Stimulated activated CD4-positive, alpha-beta T cell treated with anti-CD3 and anti-CD28 coated beads, Interleukin-12 subunit alpha, Interleukin-12 subunit beta, amount 100 ng/mL, for 4 hours (primary cell): ENCODE measurements around the gene TCEAL2.
"Not testable (repeated sequence)": the region's sequence is repeated elsewhere in the genome, so short reads cannot be mapped to it uniquely, and the experiment has no call there.

Experiments used
- DNase-seq: peaks from one replicate; pipeline ENCODE4 v3.0.0-alpha.2; 2020

Gene TCEAL2

DNA sequence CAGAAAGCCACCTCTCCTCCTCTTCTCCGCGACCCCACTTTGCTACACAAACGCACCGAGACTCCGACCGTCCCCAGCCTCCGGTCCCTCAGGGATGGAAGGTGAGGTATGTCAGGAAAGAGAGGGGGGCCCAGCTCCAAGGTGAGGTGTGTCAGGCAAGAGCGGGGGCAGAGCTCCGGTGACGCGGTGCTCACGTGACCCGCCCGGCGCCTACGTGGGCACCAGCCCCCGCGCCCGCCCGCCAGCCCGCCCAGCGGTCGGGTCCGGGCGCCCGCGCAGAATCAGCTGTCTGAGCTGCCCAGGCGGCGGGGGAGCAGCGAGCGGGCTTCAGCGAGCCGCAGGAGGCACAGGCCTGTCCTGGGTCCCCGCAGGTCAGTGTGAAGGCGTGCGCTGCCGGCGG lies at the start of gene TCEAL2:
Gene TCEAL2 (plus strand): TSS at position 244 of the 400 bp plus-strand sequence. CDS start 1,152 bp downstream, outside the sequence.
- not testable (repeated sequence) for DNase-seq

- DNase-seq = no peak
These were observed 48.1 kb upstream of the TCEAL2 start for GRCh38 chrX:102077426-102077825.

DNA sequence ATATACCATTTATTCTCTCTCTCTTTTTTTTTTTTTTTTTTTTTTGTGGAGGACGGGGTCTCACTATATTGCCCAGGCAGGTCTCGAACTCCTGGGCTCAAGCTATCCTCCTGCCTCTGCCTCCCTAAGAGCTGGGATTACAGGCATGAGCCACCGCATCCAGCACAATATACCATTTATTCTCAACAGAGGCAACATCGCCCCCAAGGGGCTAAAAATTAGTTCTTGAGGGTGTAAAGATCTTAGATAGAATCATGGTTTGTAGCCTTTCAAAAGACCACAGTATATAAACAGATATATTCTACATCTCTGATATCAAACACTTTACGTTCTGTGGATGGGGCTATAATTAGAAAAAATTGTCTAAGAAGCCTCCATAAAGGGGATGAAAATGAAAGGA lies 39.8 kb upstream of the TCEAL2 start:
- DNase-seq = no peak

DNA sequence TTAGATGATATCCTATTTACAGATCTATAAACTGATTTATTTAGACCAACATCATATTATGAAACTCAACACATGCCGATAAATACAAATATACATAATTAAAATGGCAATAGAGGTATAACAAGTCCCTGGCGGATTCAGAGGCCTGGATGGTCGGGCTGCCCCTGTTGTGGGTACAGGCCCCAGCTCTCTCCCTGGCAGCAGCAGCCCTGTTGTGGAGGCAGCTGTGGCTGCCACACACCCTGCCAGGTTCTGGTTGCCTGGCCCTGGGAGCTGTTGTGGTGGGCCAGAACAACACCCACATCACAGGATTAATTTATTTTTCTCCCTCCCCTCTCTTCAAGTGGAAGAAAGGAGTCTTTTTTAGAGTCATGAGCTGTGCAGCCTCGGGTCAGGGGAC lies 12.1 kb upstream of the TCEAL2 start:
- DNase-seq = no peak

DNA sequence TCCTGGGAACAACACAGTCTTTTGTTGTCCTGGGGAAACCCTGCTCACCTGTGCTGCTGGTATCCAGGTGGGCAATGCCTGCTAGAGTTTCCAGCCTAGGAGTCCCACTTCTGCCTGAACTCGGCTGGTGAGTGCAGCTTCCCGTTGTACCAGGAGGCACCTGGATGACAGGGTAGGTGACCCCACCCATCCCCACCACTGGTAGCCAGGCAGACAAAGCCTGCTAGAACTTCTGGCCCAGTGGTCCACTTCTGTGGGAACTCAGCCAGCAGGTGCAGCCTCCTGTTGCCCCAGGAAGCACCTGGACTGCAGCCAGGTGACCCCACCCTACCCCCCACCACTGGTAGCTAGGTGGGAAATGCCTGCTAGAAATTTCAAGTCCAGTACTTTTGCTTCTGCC lies 9.7 kb upstream of the TCEAL2 start:
- no peak for DNase-seq

- not testable (repeated sequence) for DNase-seq
These were observed 465 bp upstream of the TCEAL2 start for GRCh38 chrX:102125014-102125413.

GRCh38 chrX:102126080-102126818 lies 770 bp downstream of the TCEAL2 start:
- not testable (repeated sequence) for DNase-seq

DNA sequence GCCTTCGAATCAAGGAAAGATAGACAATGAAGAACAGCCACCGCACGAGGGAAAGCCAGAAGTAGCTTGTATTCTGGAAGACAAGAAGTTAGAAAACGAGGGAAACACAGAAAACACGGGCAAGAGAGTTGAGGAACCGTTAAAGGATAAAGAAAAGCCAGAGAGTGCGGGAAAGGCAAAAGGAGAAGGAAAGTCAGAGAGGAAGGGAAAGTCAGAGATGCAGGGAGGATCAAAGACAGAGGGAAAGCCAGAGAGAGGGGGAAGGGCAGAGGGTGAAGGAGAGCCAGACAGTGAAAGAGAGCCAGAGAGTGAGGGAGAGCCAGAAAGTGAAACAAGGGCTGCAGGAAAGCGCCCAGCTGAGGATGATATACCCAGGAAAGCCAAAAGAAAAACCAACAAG lies 1.4 kb downstream of the TCEAL2 start:
- DNase-seq = no peak

DNA sequence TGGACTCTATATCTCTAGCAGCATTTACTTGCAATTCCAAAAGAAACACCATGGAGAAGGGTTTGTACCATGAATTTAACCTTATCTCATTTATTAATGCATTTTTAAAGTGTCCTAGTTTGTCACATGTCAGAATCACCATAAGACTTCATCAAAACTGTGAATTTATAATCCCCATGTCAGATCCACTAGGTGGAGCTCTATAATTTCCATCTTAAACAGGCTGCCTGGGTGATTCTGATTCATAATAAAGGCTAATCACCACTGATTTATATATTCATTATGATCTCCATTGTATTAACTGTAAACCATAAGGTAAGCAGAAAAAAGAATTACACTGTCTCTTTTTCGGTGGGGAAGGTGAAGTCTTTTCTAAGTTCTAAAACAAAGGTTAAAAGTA lies 4.0 kb downstream of the TCEAL2 start:
- DNase-seq = no peak

DNA sequence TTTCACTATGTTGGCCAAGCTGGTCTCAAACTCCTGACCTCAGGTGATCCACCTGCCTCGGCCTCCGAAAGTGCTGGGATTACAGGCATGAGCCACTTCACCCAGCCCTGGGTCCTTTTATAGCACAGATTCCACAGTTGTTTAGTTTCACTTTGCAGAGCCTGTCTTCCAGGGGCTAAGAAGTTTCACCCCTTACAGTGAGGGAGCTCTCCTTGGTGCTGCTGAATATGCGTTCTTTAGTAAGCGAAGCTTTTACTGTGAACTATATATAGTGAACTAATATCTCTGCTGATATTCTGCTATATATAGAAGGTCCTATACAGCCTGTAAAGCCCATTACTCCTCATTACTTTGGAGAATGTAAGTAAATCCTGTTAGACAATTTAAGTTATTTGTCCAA lies 12.6 kb downstream of the TCEAL2 start:
- no peak for DNase-seq

DNA sequence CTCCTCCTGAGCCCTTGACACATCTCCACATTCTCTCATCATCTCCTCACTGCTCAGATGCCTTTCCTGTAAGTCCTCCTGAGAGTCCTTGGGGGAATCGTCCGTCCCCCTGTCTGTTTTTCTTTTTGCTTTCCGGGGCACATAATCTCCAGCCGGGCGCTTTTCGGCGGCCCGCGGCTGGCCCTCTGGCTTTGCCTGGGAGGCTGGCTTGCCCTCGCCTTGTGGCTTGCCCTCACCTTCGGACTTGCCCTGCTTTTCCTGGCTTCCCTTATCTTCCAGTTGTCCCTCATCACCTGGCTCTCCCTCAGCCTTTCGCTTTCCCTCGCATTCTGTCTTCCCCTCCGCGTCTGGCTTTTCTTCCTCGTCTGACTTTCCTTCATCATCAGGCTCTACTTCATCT lies 15.4 kb downstream of the TCEAL2 start:
- not testable (repeated sequence) for DNase-seq

DNA sequence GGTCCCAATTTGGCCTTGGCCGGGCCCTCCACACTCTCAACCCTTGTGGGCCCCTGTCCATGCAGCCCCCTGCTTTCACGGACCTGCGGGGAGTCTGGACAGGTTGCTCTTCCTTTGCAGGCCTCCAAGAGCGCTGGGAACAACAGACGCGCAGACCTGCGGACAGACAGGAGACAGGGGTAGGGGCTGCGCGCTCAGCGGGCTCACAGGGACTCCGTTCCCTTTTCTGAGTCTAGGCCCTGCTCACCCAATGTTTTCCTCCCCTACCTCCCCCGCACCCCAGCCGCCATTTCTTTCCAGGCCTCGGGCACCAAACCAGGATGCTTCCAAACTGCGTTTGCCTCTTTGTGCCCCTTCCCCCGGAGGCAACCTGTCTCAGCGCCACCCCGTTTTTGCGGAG lies 16.2 kb downstream of the TCEAL2 start:
- DNase-seq = not testable (repeated sequence)

GRCh38 chrX:102142274-102142673 lies 16.8 kb downstream of the TCEAL2 start, which contains the start of gene TCEAL6:
Gene TCEAL6 (minus strand): TSS chrX:102142481.
- DNase-seq = not testable (repeated sequence)

GRCh38 chrX:102154218-102154860 lies 28.9 kb downstream of the TCEAL2 start:
- no peak for DNase-seq

DNA sequence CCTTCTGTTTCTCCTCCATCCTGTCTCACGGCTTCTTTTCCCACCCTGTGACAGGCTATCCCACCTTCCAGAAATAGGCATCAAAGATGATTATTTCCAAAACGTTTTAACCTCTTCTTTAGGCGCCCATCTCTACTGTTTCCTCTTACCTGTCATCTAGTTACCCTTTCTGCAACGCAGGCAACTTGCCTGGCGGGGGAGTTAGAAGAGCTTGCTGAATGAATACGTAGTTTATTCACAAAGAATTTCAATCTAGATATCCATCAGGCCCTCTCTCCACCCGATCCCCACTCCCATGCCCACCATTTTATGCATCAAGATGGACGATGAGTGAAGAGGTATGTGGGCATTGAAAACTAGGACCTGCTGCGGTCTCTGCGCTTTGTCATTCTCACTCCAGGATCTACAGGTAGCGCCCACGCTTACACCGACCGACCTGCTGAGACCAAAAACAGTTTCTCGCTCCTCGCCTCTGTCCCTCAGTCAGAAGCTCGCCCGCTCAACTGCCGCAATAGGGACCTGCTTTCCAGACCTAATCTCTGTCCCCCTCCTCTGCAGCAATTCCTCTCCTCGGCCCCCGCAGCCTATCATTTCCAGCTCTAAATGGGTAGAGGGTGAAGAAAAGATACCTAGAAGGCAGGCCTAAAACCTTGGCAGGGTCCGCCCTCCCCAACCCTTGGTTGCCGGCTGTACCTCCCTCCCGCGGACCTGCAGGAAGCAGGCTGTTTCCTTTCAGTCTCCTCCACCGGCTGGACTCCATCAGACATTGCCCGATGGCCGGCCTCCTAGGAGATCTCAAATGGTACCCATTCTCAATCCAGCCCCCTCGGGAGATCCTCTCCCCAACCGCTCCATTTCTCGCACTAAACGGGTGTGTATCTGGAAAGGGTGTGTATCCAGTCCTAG lies 29.7 kb downstream of the TCEAL2 start:
- no peak for DNase-seq

DNA sequence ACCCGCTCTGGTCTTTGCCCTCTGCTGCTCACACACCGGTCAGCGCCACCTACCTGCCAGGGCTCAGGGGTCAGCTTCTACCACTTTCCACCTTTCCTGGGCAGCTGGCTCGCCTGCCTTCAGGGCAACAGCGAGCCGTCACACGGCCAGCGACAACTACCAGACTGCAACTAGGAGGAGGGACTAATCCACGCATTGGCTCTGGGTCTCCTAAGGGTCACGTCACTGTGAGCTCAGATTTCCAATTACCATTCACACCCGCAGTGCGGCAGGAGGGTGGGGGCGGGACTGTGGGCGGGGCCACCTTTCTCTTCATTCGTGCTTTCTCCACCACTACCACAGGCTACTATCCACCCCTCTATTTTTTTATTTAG lies 30.3 kb downstream of the TCEAL2 start, which contains the start of gene BEX5:
Gene BEX5 (minus strand): TSS at position 172 of the 374 bp plus-strand sequence. CDS start 1,712 bp downstream, outside the sequence.
- DNase-seq = peak; percentile 37
